GM19328 (cell line): ENCODE results near the gene KIAA1958.
"Not testable (repeated sequence)": the region's sequence is repeated elsewhere in the genome, so short reads cannot be mapped to it uniquely, and the experiment has no call there.

ENCODE experiments used
- ATAC-seq: cut with Tn5 transposase; IDR thresholded peaks from one replicate; pipeline ENCODE4 v1.9.1; 2021; ENCODE audit warnings: mild to moderate bottlenecking, moderate library complexity; ENCODE audit not compliant: unreplicated experiment

KIAA1958 gene

DNA sequence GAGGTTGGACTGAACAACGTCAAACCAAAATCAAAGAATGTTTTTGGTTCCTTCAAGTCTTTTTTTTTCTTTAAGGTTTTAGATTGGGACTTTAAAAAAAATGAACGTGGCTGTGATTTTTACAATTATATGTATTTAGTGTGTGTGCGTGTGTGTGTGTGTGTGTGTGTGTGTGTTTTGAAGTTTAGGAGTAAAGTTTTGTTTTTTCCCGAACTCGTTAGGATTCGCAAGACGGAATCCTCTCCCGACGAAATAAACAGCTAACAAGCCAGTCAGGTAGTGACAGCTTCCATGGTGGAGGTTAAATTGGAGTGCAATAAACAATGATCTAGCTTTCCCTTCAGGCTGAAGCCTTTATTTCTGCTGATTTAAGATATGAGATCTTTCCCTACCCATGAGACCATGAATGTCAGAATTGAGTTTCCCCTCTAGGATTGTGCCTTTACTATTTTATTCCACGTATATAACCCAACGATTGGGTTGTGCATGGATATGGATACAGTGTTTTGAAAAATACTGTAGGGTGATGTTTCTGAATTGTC lies 1.2 kb downstream of the KIAA1958 start:
- no peak for ATAC-seq

DNA sequence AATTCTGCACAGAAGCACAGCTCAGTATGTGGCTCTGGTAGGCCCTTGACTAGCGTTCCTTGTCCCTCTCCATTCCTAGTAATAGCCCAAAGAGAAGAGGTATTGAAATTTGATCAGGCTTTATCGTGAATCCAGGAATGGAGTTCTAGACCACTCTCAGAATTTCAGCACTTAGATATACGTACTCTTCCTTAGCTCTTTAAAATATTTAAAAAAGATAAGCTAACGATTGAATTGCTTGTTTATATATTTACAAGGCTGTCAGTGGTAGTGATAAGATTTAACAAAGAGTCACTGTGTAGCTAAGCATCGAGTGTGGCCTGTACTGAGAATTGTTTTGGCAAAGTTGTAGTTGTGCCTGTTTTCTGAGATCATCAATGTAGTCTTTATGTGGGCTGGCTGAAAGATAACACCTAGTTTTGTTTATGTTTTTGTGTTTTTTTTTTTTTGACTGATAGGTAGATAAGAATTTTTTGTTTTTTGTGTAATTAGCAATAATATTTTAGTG lies 2.5 kb downstream of the KIAA1958 start:
- ATAC-seq, result no peak

DNA sequence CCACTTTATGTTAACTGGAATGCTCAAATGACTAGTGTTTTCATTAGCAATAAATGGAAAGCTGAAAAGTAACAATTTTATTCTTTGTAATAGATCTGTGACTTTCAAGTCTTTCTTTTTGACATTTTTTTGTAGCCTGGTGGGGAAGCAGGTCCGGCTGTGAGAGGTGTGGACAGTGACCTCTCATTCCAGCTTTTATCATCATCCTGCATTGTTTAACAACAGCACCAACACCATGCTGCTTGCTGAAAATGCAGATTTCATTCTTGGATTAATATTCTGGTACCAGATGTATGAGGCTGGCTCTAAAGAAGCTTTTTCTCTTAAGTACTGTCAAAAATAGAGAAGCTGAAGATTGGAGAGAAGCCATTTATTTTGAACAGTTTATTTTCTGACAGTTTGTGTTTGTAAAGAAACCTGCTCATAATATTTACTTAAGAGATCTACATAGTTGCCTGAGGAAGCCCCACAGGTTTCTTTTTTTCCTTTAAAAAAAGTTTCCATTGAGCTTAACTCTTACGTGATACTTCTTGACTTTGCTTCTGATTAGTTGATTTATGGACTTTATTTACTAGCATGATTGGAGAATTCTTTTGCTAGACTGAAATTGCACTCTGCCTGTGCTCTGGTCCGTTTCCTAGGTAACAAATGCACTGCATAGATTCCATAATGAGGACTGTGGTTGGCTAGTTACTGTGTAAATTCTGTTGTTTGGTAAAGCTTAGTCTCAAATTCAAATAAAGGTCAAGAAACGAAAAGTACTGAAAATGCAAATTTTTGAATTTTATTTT lies 3.4 kb downstream of the KIAA1958 start:
- ATAC-seq, result no peak

DNA sequence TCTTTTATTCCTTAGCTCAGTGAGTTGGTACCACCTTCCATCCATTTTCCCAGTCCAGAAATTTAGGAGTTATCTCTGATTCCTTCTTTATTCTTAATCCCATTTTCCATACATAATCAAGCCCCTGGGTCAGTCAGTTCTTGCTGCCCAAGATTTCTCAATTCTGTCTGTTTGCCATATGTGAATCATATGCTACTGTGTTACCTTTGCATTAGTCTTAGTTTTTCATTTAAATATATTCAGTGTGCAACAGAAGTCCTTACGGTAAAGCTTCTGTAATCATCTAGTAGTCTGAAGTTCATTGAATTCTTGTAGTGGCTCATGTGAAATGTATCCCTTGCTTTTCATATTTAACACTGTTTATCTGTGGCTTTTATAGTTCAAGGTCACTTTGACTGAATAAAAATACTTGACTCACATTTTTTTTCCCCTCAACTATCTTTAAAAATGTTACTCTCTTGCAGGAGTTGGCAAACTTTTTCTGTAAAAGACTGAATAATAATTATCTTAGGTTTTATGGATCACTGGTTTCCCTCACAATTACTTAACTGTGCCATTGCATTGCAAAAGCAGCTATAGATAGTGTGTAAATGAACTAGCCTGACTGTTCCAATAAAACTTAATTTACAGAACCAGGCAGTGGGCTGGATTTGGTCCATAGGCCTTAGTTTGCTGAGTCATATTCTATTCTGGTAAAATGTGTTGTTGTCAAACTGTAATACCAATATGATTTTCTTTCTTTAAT lies 6.9 kb downstream of the KIAA1958 start:
- ATAC-seq, result no peak

DNA sequence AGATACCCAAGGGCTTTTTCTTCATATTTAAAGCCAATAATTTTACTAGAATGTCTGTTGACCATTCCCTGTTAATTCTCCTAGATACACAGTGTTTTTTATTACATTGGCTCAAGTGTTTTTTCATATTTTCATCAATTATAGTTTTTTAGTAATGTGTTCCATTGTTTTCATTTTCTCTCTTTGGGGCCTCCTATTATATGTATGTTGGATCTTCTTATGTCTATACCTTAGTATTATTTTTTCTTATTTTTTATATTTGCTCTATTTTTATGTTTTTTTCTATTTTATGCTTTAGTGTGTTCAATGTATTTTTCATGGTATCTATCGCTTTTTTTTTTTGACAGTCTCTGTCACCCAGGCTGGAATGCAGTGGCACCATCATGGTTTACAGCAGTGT lies 7.5 kb downstream of the KIAA1958 start:
- no peak for ATAC-seq

DNA sequence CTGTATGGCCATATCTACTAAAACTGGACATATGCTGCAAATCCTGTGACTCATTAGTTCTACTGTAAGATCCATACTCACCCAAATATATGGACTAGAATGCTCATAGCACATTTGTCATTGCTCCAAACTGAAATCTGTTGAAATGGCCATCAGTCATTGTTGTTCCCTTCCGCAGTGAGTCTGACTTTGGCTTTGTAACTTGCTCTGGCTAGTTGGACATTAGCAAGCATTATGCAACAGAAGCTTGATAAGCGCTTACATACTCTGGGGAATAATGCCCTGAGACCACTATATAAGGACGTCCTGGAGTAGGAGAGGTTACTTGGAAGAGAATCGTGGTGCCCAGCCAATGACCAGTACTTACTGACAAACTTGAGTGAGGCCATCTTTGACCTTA lies 9.0 kb downstream of the KIAA1958 start:
- ATAC-seq, result no peak

DNA sequence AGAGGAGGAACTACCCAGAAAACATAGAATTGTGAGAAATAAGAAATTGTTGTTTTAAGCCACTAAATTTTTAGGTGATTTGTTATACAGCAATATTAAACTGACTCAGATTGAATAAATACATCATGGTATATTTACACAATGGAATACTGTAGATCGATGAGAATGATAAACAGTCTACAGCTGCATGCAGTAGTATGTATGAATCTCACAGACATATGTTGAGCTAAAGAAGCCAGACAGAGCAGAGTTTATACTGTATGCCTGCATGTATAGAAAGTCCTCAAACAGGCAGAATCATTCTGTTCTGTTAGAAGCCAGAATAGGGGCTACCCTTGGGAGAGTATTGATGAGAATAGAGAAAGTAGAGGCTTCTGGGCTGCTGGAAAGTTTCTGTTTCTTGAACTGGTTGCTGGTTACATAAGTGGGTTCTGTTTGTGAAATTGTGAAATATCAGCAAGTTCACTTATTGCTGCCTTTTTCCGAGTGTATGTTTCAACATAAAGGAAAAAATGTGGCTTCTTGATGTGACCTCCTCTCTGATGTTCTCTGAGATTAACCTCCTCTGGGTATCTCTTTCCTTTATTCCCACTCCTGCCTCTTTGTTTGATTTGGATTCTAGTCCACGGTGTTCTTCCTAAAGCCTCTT lies 9.6 kb downstream of the KIAA1958 start:
- ATAC-seq, result no peak

DNA sequence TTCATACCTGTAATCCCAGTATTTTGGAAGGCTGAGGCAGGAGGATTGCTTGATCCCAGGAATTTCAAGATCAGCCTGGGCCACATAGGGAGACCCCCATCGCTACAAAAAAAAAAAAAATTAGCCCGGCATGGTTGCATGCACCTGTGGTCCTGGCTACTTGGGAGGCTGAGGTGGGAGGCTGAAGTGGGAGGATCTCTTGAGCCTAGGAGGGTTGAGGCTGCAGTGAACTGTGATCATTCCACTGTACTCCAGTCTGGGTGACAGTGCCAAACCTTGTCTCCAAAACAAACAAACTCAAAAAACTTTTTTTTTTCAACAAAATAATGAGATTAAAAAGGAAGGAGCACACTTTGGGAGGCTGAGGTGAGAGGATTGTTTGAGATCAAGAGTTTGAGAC lies 14.2 kb downstream of the KIAA1958 start:
- ATAC-seq, result no peak

DNA sequence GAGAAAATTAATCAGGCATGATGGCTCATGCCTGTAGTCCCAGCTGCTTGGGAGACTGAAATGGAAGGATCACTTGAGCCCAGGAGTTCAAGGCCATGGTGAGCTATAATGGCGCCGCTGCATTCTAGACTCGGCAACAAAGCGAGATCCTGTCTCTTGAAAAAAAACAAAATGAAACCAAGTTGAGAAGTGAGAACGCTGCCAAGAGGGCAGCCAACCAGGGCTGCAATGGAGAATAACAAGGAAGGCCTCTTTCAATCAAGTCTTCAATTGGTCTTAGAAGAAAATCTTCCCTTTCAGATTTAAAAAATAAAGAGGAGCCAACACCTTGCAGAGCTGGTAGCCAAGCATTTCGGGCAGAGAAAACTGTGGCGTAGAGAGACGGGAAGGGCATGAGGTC lies 14.7 kb downstream of the KIAA1958 start:
- ATAC-seq, result no peak

DNA sequence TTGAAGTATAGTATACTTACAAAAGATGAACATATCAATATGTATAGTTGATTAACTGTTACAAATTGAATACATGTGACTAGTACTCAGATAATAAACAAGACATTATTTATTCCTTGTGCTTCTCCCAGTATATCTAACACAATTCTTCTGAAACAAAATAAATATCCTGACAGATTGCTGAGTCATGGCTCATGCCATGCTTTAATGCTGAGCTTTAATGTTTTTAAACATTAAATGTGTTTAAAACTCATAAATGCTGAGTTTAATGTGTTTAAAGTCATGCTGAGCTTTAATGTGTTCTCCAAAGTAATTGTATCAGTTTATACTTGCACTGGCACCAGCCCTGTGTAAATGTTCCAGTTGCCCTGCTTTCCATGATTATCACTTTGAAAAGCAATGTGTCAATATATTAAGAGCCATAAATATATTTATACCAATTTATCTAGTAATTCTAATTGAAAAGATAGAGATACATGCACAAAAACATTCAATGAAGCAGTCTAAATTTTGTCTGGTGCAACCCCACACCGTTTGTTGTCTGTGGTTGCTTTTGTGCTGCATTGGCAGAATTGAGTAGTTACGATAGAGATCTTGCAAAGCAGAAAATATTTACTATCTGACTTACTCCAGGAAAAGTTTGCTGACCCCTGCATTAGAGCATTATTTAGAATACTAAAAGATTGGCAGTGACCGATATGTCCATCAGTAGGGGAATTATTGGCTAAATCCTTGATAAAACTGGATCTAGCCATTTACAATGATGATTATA lies 15.7 kb downstream of the KIAA1958 start:
- no peak for ATAC-seq

DNA sequence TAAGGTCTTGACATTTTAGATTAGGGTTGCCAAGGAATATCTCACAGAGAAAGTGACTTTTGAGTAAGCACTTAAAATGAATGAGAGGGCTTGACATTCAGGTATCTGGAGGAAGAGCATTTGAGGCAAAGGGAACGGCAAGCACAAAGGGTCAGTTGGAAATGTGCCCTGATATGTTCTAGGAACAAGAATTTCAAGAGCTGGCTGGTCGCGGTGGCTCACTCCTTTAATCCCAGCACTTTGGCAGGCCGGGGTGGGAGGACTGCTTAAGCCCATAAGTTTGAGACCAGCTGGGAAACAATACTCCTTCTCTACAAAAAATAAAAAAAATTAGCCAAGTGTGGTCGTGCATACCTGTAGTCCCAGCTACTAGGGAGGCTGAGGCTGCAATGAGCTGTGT lies 16.5 kb downstream of the KIAA1958 start:
- ATAC-seq, result no peak

DNA sequence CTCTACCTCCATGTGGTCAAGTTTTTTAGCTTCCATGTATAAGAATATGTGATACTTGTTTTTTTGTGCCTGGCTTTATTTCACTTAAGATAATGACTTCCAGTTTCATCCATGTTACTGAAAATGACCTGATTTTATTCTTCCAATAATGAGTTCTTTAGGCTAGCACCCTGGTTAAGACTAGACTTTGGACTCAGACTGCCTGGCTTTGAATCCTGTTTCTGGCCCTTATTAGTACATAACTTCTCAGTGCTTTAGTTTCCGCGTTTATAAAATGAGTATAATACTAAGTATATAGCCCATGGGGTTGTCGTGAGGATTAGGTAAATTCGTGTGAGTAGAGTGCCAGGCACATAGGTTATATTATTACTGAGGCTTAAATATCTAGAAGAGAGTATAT lies 18.5 kb downstream of the KIAA1958 start:
- ATAC-seq, result no peak

DNA sequence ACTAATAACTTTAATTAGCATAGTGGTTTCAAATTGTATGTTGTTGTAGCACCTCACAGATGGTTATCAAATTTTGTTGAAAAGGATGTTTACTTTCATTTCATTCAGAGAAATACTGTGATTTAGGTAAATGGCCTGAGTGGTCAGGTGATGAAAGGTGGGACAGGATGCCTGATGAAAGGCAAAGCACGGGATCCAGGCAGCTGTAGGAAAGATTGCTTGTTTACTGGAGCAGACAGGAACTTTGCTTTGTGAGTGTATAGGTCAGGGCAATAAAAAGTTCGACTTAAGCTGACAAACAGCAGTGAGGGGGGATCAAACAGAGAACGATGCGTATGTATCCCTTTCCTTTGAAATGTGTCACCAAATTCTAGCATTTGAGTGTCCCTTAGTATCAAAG lies 19.0 kb downstream of the KIAA1958 start:
- no peak for ATAC-seq

DNA sequence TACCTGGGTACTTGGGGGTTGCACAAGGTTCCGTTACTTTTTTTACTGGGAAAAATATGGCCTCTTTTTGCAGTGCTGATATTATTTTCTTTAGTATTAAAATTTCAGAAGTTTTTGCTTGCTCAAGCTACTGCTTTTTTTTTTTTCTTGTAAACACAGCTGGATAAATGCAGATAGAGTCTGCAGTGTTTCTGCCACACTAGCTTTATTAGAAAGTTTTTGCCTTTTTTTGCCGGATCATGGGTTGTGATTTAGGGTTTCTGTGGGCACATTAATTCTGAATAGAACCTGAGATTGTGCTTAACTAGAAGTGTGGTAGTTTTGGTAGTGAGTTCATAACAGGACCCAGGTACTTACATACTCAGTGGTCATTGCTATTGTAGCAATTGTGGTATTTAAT lies 19.9 kb downstream of the KIAA1958 start:
- no peak for ATAC-seq

DNA sequence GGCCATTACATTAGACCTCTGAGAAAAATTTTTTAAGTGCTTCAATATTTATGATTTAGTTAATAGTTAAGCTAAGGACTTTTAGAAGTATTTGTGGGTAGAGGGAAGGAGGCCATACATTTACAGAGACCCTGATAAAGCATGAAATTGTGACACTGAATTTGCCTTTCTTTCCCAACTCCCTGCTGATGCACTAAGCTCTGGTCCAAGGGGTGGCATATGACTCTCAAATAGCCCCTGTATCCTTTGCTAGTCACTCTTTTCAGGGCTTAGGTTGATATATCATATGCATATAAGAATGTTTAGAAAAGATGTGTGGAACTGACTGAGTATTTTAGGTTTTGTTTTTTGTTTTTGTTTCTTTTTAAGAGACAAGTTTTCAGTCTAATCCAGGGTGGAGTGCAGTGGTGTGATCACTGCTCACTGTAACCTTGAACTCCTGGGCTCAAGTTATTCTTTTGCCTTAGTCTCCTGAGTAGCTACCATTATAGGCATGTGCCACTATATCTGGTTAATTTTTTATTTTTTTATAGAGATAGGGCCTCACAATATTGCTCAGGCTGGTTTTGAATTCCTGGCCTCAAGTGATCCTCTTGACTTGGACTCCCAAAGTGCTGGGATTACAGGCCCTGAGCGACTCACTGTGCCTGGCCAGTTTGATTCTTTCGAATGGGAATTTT lies 20.5 kb downstream of the KIAA1958 start:
- ATAC-seq, result no peak

DNA sequence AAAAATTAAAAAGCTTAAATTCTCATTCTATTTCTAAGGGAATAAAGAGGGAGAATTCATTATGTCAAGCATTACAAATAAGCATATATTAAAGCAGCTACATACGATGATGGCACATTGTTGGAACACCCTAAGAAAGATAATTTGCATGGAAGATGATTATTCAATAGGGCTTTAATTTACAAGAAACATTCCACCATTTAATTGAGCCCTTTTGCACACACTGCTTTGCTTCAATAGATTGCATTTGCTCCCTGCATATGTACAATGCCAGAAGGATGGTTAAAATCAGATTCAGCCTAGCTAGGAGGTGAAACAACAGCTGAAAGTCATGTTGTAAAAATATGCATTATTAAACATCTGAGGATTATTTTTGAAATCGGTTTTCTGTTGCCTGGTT lies 21.8 kb downstream of the KIAA1958 start:
- ATAC-seq, result no peak

DNA sequence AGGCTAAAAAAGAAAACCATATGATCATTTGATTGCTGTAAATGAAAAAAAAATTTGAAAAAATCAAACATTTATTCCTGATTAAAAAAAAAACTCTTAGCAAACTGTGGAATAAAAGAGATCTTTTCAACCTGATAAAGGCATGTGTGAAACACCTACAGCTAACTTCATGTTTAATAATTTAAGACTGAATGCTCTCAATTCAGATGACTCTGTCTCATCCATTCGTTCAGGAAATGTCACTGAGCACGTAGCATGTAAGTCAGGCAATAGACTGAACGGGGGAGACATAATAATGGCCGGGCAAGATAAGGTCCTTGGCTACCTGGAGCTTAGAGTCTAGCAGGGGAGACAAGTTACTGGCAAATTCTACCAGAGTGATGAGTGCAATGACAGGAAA lies 25.8 kb downstream of the KIAA1958 start:
- not testable (repeated sequence) for ATAC-seq

DNA sequence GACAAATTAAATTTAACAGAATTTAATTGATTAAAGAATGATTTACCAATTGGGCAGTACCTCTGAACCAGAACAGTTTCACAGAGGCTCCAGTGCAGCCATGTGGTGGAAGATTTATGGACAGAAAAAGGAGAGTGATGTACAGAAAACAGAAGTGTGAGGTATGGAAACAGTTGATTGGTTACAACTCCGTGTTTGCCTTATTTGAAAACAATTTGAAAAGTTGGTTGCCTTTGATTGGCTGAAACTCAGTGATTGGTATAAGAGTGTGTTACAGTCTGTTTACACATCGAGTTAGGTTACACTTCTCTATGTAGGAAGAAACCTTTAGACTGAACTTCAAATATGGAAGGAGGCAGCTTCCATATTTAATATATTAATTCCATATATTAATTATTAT lies 30.1 kb downstream of the KIAA1958 start:
- ATAC-seq, result no peak

DNA sequence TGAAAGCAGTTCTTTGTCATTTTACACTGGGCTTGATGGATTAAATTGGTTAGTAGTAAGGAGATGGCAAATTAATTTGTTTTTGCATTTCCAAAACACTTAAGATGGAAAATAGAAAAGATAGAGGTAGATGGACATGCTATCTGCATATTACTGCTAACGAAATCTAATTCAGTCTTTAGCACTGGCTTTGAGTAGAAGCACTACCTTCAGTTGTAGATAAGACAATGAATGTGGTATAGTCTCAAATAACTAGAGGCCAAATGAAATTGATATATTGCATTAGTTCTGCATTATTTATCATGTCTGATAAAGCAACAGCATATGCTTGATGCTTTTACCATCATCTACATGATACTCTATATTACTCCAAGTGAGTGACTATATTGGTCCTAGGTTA lies 33.4 kb downstream of the KIAA1958 start:
- no peak for ATAC-seq

DNA sequence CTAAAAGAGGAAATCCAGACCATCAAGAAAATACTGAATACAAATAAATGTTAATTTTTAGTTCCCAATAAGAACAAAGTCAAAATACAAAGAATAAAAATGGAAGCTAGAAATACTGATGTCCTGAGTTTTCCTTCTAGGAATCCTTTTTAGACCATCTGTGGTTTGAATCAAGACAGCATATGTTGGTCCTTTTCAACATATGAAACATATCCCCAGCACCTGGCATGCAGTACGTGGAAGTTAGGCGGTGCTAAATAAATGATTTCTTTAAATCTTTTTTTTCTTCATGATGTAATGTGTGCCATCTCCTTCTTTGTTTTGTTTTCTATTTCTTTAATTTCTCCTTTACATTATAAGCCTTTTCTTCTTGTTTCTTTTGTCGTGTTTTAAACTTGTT lies 34.0 kb downstream of the KIAA1958 start:
- ATAC-seq, result no peak
